Measurements from ENCODE around the gene CRTC1. TPM values are rescaled to one million over a fixed set of nuclear protein-coding genes. Genes with fewer than 3 reads are reported as not detected.

CRTC1 gene
- total RNA-seq, 2 donors from 2014 or later: 4.9 to 6.5 TPM

- Histone ChIP-seq H3K27me3 (no peaks in the 10 kb centered on the region), H3K27ac (no peak overlapping the region), H3K4me3 (no peak overlapping the region), H3K9me3 (no peaks in the 10 kb centered on the region), H3K36me3 (replicated peaks in 1 of 2; ENCODE audit: insufficient read depth in 1 of 2, low read depth in 2 of 2) (no peaks in the 10 kb centered on the region), H3K4me1 (no peaks in the 10 kb centered on the region)
- intact Hi-C loops (cut with DNase I): no loop called here
- WGBS, 2 donors: 76 to 90% methylated on average over 30 to 38 of the region's 71 CpGs
- no peak for DNase-seq
- ATAC-seq: no peak
- no peak for TF ChIP-seq CTCF (IDR thresholded peaks at IDR 0.05)
- TF ChIP-seq POLR2A (IDR thresholded peaks at IDR 0.05): no peak
Observed at GRCh38 chr19:18777301-18778075, 94.0 kb downstream of the CRTC1 start.

GRCh38 chr19:18778076-18778389, 94.6 kb downstream of the CRTC1 start:
- no peaks in the 10 kb centered on the region for H3K9me3 ChIP-seq
- TF ChIP-seq POLR2A (IDR thresholded peaks at IDR 0.05): no peak
- no peak for TF ChIP-seq CTCF (IDR thresholded peaks at IDR 0.05)
- no peak overlapping the region for H3K27ac ChIP-seq
- DNase-seq (no peak), ATAC-seq (no peak)
- H3K4me3 ChIP-seq: no peak overlapping the region
- no peaks in the 10 kb centered on the region for H3K36me3 ChIP-seq (replicated peaks in 1 of 2; ENCODE audit: insufficient read depth in 1 of 2, low read depth in 2 of 2)
- 62 to 71% methylated on average over 7 to 11 of the region's 11 CpGs for whole genome bisulfite sequencing, 2 donors
- H3K27me3 ChIP-seq: no peaks in the 10 kb centered on the region
- H3K4me1 ChIP-seq: no peaks in the 10 kb centered on the region
- intact Hi-C loops (cut with DNase I): no loop called here

DNA sequence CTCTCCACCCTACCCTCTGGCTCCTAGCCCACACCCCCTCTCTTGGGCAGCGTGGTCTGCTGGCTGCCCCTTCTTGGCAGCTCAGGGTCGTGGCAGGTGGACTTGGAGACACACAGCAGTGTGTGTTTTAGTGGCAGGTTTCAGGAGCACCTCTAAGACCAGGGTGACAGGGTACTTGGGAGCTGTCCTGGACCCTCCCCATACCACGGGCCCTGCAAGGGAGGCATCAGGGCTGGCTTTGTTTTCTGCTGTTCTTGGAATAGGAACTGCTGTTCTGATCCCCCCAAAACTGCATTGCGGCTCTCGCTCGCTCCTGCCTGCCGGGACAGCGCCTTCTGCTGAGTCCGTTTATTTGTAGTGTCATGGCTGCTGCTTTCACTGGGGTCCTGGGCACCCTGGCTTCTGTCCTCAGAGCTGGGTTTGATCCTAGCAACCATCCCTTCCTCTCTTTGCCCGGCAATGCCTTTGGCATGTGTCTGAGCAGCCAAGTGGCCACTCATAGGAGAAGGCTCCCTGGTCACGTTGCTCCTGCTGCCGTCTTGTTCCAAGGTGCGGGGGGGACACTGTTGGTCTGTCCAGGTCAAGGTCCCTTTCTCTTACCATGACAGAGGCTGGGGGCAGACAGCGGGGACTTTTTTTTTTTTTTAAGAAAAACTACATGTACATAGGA, 95.5 kb downstream of the CRTC1 start:
- intact Hi-C loops (cut with DNase I): no loop called here
- Histone ChIP-seq H3K4me3 (no peak overlapping the region), H3K4me1 (no peaks in the 10 kb centered on the region), H3K27me3 (no peaks in the 10 kb centered on the region), H3K9me3 (no peaks in the 10 kb centered on the region), H3K36me3 (replicated peaks in 1 of 2; ENCODE audit: insufficient read depth in 1 of 2, low read depth in 2 of 2) (no peaks in the 10 kb centered on the region), H3K27ac (no peak overlapping the region)
- TF ChIP-seq POLR2A (IDR thresholded peaks at IDR 0.05) (no peak), CTCF (IDR thresholded peaks at IDR 0.05) (no peak)
- ATAC-seq (no peak), DNase-seq (no peak)
- WGBS, 2 donors: 72 to 80% methylated on average over 9 to 14 of the region's 14 CpGs

- H3K4me1 ChIP-seq: peaks cover 4% of the 10 kb centered on the region
- H3K27me3 ChIP-seq: no peaks in the 10 kb centered on the region
- ATAC-seq (no peak), DNase-seq (no peak)
- H3K9me3 ChIP-seq: no peaks in the 10 kb centered on the region
- TF ChIP-seq POLR2A (IDR thresholded peaks at IDR 0.05) (no peak), CTCF (IDR thresholded peaks at IDR 0.05) (no peak)
- H3K27ac ChIP-seq: no peak overlapping the region
- H3K36me3 ChIP-seq (replicated peaks in 1 of 2; ENCODE audit: insufficient read depth in 1 of 2, low read depth in 2 of 2): no peaks in the 10 kb centered on the region
- intact Hi-C loops (cut with DNase I): no loop called here
- no peak overlapping the region for H3K4me3 ChIP-seq
- 73 to 88% methylated on average over 10 to 12 of the region's 17 CpGs for WGBS, 2 donors
Observed at GRCh38 chr19:18780081-18780480, 96.6 kb downstream of the CRTC1 start.

GRCh38 chr19:18780631-18781030, 97.2 kb downstream of the CRTC1 start:
- Histone ChIP-seq H3K27me3 (no peaks in the 10 kb centered on the region), H3K4me1 (peaks cover 9% of the 10 kb centered on the region), H3K36me3 (replicated peaks in 1 of 2; ENCODE audit: insufficient read depth in 1 of 2, low read depth in 2 of 2) (no peaks in the 10 kb centered on the region), H3K9me3 (no peaks in the 10 kb centered on the region), H3K27ac (no peak overlapping the region), H3K4me3 (no peak overlapping the region)
- DNase-seq (no peak), ATAC-seq (no peak)
- WGBS, 2 donors: 75 to 76% methylated on average over 5 to 10 of the region's 10 CpGs
- intact Hi-C loops (cut with DNase I): no loop called here
- TF ChIP-seq POLR2A (IDR thresholded peaks at IDR 0.05): no peak
- no peak for TF ChIP-seq CTCF (IDR thresholded peaks at IDR 0.05)

All from body of pancreas (tissue), 4 donors.